GM19043 (cell line): ENCODE data around the gene PPP1R12A.
A peak's percentile ranks its signal among the peaks of the same experiment; 100 is the strongest.

ENCODE experiments used
- ATAC-seq: cut with Tn5 transposase; IDR thresholded peaks from one replicate; pipeline ENCODE4 v1.9.1; 2021; ENCODE audit warnings: low read depth; ENCODE audit not compliant: unreplicated experiment

Gene PPP1R12A

DNA sequence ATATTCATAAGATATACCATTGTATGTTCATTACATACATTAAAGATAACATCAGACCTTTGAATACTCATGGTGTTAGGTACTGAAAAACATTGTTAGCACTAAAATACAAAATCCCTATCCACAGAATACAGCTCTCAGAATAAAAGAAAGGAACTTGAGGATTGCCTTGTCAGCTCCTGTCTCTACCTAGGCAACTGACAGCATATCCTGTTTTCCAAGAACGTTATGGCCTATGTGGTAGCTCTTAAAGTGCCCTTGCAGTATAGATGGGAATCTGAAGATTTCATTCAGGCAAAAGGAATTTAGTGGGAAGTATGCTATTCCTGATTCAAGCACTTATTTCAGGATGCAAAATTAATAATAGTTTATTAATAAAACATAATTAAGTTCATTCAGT is 1.8 kb upstream of the PPP1R12A start:
- ATAC-seq, result no peak

DNA sequence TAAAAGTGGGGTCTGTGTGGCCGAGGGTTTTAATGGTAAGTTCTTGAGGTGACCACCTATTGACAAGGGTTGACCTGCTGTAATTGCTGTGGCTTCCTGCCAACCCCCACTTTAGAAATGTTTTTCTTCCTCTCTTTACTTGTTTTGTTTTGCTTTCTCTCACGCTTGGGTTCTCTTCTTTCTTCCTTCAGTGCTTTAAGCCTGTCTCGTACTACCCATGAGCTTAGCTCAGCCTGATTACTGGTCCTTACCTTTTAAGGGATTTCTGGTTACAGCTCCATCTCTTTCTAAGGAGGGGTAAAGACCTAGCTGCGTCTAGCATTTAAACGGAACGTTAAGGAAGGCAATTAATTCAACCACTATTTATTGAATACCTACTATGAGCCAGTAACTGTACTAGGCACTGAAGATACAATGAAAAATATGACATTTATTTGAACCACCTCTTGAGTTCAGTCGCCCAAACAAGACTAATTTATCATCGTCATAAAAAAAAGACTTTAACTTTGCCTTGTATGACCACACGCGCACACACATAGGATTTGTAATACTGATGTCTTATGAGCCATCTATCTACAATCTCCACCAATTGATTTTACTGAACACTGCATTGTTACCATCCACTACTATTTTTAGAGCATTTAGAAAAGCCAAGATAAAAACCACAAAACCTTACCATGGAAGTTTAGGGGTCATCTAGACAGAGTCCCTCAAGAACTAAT is 888 bp upstream of the PPP1R12A start:
- peak; percentile 25 for ATAC-seq

- peak; percentile 7 for ATAC-seq
Observed at GRCh38 chr12:79934281-79935020, 446 bp downstream of the PPP1R12A start.

DNA sequence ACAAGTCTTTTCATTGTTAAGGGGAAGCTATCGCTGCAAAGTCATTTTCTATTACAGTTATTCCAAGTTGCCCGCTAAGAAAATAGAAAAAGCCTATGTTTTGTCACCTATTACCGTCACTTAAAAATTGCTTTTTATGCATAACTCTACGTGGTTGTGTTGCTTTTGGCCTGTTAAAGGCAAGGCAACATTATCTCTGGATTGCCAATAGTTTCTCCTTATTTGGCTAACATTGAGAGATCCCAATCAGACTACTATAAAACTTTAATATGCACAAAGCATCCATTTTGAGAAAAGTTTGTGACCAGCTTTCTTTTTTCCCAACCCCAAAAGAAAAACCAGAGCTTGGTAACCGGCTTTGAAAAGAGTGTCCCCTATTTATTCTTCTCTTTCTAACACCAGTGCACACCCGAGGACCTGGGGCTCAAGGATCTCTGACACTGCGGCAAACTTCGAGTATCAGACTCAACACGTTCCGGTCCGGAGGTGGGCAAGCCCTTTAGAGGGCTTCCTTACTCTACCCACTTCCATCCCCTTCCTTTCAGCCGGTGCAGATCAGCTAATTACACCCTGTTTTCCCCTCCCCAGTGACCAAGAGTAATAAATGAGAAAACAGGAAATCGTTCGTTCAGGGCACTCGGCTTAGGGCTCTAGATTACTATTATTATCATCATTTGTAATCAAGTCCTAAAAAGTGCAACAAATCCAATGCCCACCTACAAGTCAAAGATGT is 1.2 kb downstream of the PPP1R12A start:
- no peak for ATAC-seq

DNA sequence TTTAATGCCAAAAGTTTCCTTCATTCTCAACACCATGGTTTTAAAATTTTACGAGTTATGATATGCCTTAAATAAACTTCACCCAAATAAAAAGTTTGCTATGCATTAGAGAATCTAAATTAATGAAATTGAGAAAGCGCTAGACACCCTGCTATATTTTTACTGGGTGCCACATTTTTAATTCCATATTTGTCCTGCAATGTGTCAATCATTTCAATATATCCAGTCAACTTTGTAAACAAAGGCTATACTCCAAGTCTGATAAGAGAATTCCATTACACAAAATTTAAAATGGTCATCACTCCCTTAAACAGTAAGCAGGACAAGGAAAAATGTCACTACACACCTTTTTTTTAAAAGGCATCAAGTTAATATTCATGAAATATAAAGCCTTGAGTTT is 1.9 kb downstream of the PPP1R12A start:
- no peak for ATAC-seq

- ATAC-seq, result no peak
Observed at GRCh38 chr12:79932357-79932756, 2.5 kb downstream of the PPP1R12A start.

DNA sequence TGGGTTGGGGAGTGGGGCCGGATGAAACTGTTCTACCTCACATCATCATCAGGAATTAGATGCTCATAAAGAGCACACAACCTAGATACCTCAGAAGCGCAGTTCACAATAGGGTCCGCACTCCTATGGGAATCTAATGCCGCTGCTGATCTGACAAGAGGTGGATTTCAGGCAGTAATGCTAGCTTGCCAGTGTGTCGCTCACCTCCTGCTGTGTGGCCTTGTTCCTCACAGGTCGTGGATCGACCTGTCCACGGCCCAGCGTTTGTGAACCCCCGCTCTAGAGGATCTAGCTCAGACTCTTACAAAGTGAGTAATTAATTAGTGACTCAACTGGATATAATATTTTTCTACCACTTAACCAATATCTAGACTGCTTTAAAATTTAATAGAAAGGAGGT is 5.8 kb downstream of the PPP1R12A start:
- ATAC-seq, result no peak

GRCh38 chr12:79927772-79928474 is 7.0 kb downstream of the PPP1R12A start:
- peak; percentile 98 for ATAC-seq

DNA sequence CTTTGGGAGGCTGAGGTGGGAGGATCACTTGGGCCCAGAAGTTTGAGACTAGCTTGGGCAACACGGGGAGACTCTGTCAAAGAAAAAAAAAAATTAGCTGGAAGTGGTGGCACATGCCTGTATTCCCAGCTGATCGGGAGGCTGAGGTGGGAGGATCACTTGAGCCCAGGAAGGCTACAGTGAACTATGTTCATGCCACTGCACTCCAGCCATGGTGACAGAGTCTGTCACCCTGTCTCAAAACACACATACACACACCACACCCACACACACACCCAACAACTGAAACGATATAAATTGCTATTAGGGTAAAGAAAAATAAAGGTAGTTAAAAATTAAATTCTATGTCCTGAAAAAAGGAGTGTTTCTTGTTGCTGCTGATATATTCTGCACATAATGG is 7.9 kb downstream of the PPP1R12A start:
- ATAC-seq, result no peak

GRCh38 chr12:79925492-79925891 is 9.4 kb downstream of the PPP1R12A start:
- ATAC-seq, result no peak

- no peak for ATAC-seq
Observed at GRCh38 chr12:79921786-79922185, 13.1 kb downstream of the PPP1R12A start.

- no peak for ATAC-seq
Observed at GRCh38 chr12:79920421-79921238, 14.3 kb downstream of the PPP1R12A start.

GRCh38 chr12:79919762-79920161 is 15.1 kb downstream of the PPP1R12A start:
- no peak for ATAC-seq

GRCh38 chr12:79916826-79917225 is 18.1 kb downstream of the PPP1R12A start:
- no peak for ATAC-seq

- no peak for ATAC-seq
Observed at GRCh38 chr12:79911889-79912656, 22.8 kb downstream of the PPP1R12A start.

- no peak for ATAC-seq
Observed at GRCh38 chr12:79908366-79908765, 26.5 kb downstream of the PPP1R12A start.

GRCh38 chr12:79901506-79901905 is 33.4 kb downstream of the PPP1R12A start:
- ATAC-seq, result no peak

DNA sequence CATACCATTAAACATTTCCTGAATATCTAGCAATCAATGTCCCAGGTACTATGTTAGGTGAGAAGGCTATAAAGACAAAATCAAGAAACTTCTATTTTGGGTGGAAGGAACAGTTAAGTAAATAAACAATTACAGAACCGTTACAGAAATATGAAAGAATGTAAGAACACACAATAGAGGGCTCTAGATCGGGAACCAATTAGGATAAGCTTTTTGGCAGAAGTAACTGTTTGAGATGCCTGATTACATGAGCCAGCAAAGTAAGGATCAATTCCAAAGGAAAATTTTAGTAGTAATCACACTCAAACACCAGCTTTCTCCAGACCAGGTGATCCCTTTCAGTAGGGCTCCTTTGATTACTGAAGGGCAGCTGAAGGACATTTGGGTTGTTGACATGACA is 33.9 kb downstream of the PPP1R12A start:
- no peak for ATAC-seq

- no peak for ATAC-seq
Observed at GRCh38 chr12:79900199-79900598, 34.7 kb downstream of the PPP1R12A start.
